BLaER1 treated with 17β-estradiol and CSF1 and Interleukin-3, amounts not matched to agents 10 nM and 100 nM (cell line): ENCODE results near the gene CHAMP1.
A peak's percentile ranks its signal among the peaks of the same experiment; 100 is the strongest.

Source experiments
- H3K27ac ChIP-seq, 11 experiments: shearing (Covaris generic); formaldehyde crosslinking; 2 replicates each; pipeline ENCODE4 v1.8.1; 2022
- H3K27me3 ChIP-seq, 11 experiments: shearing (Covaris generic); formaldehyde crosslinking; 2 replicates each; pipeline ENCODE4 v1.8.1; 2022
- H3K36me3 ChIP-seq, 11 experiments: shearing (Covaris generic); formaldehyde crosslinking; 2 replicates each; pipeline ENCODE4 v1.8.1; 2022
- H3K4me1 ChIP-seq, 10 experiments: shearing (Covaris generic); formaldehyde crosslinking; 2 replicates each; pipeline ENCODE4 v1.8.1; 2022
- H3K4me2 ChIP-seq, 11 experiments: shearing (Covaris generic); formaldehyde crosslinking; 2 replicates each; pipeline ENCODE4 v1.8.1; 2022
- H3K4me3 ChIP-seq, 10 experiments: shearing (Covaris generic); formaldehyde crosslinking; 2 replicates each; pipeline ENCODE4 v1.8.1; 2022
- H3K9ac ChIP-seq, 11 experiments: shearing (Covaris generic); formaldehyde crosslinking; 2 replicates each; pipeline ENCODE4 v1.8.1; 2022
- H3K9me3 ChIP-seq, 11 experiments: shearing (Covaris generic); formaldehyde crosslinking; replicated peaks in 1 of 11; 2 replicates each; pipeline ENCODE4 v1.8.1; 2022
- H4K20me1 ChIP-seq, 11 experiments: shearing (Covaris generic); formaldehyde crosslinking; 2 replicates each; pipeline ENCODE4 v1.8.1; 2022
- Cebpa-rat ChIP-seq, 11 experiments: shearing (Covaris generic); IDR thresholded peaks; 2 replicates each; pipeline ENCODE4 v1.8.1; 2022

CHAMP1 gene

GRCh38 chr13:114286808-114287207 is 27.5 kb upstream of the CHAMP1 start:
- H3K4me2 ChIP-seq = no peak overlapping the region
- H3K9me3 ChIP-seq = no peaks in the 10 kb centered on the region
- H3K9ac ChIP-seq = no peak overlapping the region
- no peak overlapping the region for H3K27ac ChIP-seq
- peaks cover 66 to 85% (median 81%) of the 10 kb centered on the region in 11 experiments for H3K36me3 ChIP-seq
- H3K4me3 ChIP-seq = no peak overlapping the region
- no peak for TF ChIP-seq Cebpa-rat (IDR thresholded peaks at IDR 0.05)
- peaks cover 7 to 56% (median 35%) of the 10 kb centered on the region in 11 experiments; a peak in 18 of 22 replicates for H4K20me1 ChIP-seq
- H3K4me1 ChIP-seq = peaks cover 17 to 28% (median 23%) of the 10 kb centered on the region in 10 experiments
- H3K27me3 ChIP-seq = no peaks in the 10 kb centered on the region

- peaks cover 12 to 22% (median 18%) of the 10 kb centered on the region in 10 experiments for H3K4me1 ChIP-seq
- H3K9me3 ChIP-seq = no peaks in the 10 kb centered on the region
- TF ChIP-seq Cebpa-rat (IDR thresholded peaks at IDR 0.05) = no peak
- peaks cover 7 to 53% (median 31%) of the 10 kb centered on the region in 11 experiments; a peak in 18 of 22 replicates for H4K20me1 ChIP-seq
- no peak overlapping the region for H3K4me3 ChIP-seq
- no peaks in the 10 kb centered on the region for H3K27me3 ChIP-seq
- H3K27ac ChIP-seq = no peak overlapping the region
- H3K4me2 ChIP-seq = no peak overlapping the region
- peaks cover 80 to 98% (median 94%) of the 10 kb centered on the region in 11 experiments for H3K36me3 ChIP-seq
- H3K9ac ChIP-seq = no peak overlapping the region
Measured at GRCh38 chr13:114288157-114288591, 26.1 kb upstream of the CHAMP1 start.

DNA sequence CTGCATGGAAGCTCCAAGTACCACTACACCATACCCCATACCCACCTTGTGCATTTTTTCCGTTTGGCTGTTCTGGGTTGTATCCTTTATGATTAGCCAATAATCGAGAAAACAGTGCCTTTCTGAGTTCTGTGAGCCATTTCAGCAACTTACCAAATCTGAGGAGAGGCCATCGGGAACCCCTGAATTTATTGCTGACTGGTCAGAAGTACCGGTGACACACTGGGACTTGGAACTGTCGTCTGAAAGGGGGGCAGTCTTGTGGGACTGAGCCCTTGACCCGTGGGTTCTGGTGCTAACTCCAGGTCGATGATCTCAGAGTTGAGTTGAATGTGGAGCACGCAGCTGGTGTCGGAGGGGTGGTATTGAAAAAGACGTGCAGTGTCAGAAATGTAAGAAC is 17.9 kb upstream of the CHAMP1 start:
- Histone ChIP-seq H4K20me1 (peaks cover 0 to 26% (median 9%) of the 10 kb centered on the region in 11 experiments; a peak in 13 of 22 replicates), H3K9ac (no peak overlapping the region), H3K4me1 (peaks cover 29 to 40% (median 35%) of the 10 kb centered on the region in 10 experiments), H3K36me3 (peaks cover 52 to 88% (median 82%) of the 10 kb centered on the region in 11 experiments), H3K27ac (peak overlapping the region in 3 of 11 experiments; percentile 72 to 86 (median 85); a peak in 3 of 22 replicates), H3K27me3 (no peaks in the 10 kb centered on the region), H3K4me3 (no peak overlapping the region), H3K9me3 (no peaks in the 10 kb centered on the region), H3K4me2 (peak overlapping the region in 8 of 11 experiments; percentile 67 to 88 (median 80); a peak in 10 of 22 replicates)
- no peak for TF ChIP-seq Cebpa-rat (IDR thresholded peaks at IDR 0.05)

- peak overlapping the region in 3 of 11 experiments; percentile 73 to 88 (median 80); a peak in 1 of 22 replicates for H3K4me2 ChIP-seq
Measured at GRCh38 chr13:114296902-114297301, 17.4 kb upstream of the CHAMP1 start.

GRCh38 chr13:114298866-114299265 is 15.4 kb upstream of the CHAMP1 start:
- peaks cover 52 to 88% (median 82%) of the 10 kb centered on the region in 11 experiments for H3K36me3 ChIP-seq
- no peak overlapping the region for H3K27ac ChIP-seq
- H3K9me3 ChIP-seq = no peaks in the 10 kb centered on the region
- H3K4me3 ChIP-seq = no peak overlapping the region
- H4K20me1 ChIP-seq = peaks cover 0 to 26% (median 9%) of the 10 kb centered on the region in 11 experiments; a peak in 13 of 22 replicates
- H3K9ac ChIP-seq = no peak overlapping the region
- peaks cover 24 to 33% (median 31%) of the 10 kb centered on the region in 10 experiments for H3K4me1 ChIP-seq
- no peak for TF ChIP-seq Cebpa-rat (IDR thresholded peaks at IDR 0.05)
- no peaks in the 10 kb centered on the region for H3K27me3 ChIP-seq
- H3K4me2 ChIP-seq = no peak overlapping the region

More at GRCh38 chr13:114296902-114297301, 17.4 kb upstream of the CHAMP1 start:
- Histone ChIP-seq H4K20me1 (peaks cover 0 to 26% (median 9%) of the 10 kb centered on the region in 11 experiments; a peak in 13 of 22 replicates), H3K4me1 (peaks cover 29 to 40% (median 35%) of the 10 kb centered on the region in 10 experiments), H3K36me3 (peaks cover 52 to 88% (median 82%) of the 10 kb centered on the region in 11 experiments), H3K9ac (no peak overlapping the region), H3K27me3 (no peaks in the 10 kb centered on the region), H3K9me3 (no peaks in the 10 kb centered on the region), H3K4me3 (no peak overlapping the region), H3K27ac (0 out of 22 replicates have a peak overlapping the region, but pooled peaks of 2 of the 11 experiments have one; percentile 72 to 85)
- no peak for TF ChIP-seq Cebpa-rat (IDR thresholded peaks at IDR 0.05)

DNA sequence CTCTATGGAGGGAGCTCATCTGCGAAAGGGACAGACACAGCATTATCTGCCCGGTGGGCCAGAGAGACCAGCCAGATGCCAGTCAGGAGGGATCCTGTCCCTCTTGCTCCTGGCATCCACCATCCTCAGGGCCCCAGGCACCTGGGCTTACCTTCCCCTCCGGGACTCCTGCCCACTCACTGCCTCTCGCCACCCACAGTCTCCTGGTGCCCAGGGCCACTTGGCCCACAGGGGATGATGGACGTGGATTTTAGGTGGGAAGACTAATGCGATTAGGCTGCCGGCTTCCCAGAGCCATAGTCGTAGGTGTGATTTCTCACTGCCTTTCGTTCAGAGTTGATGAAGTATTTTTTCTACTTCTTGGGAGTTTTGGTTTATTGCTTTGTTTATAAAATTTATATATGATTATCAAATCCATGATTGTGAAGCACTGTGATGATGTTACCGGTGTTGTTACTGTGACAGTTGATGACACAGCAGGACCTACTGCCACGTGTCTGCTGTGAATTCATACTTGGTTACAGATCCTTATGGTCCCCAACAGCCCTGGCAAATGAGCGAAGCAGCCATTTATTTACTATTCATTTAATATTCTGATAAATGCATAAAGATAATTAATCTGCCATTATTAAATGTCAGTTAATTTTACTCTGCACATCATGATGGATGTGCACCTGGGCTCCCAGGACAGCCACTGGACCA is 14.5 kb upstream of the CHAMP1 start:
- TF ChIP-seq Cebpa-rat (IDR thresholded peaks at IDR 0.05) = no peak
- Histone ChIP-seq H3K36me3 (peaks cover 61 to 92% (median 87%) of the 10 kb centered on the region in 11 experiments), H3K9ac (peak overlapping the region in 2 of 11 experiments; percentile 4 to 15; a peak in 2 of 22 replicates), H3K4me2 (no peak overlapping the region), H3K4me3 (no peak overlapping the region), H3K27ac (no peak overlapping the region), H3K27me3 (no peaks in the 10 kb centered on the region), H3K9me3 (no peaks in the 10 kb centered on the region), H3K4me1 (peaks cover 15 to 24% (median 22%) of the 10 kb centered on the region in 10 experiments), H4K20me1 (peaks cover 0 to 26% (median 9%) of the 10 kb centered on the region in 11 experiments; a peak in 13 of 22 replicates)

GRCh38 chr13:114303700-114304327 is 10.5 kb upstream of the CHAMP1 start:
- no peaks in the 10 kb centered on the region for H3K4me1 ChIP-seq
- H3K9ac ChIP-seq = no peak overlapping the region
- TF ChIP-seq Cebpa-rat (IDR thresholded peaks at IDR 0.05) = no peak
- peaks cover 76 to 85% (median 78%) of the 10 kb centered on the region in 11 experiments for H3K36me3 ChIP-seq
- H3K27ac ChIP-seq = no peak overlapping the region
- no peak overlapping the region for H3K4me3 ChIP-seq
- H4K20me1 ChIP-seq = peaks cover 0 to 15% (median 0%) of the 10 kb centered on the region in 11 experiments; a peak in 6 of 22 replicates
- H3K9me3 ChIP-seq = no peaks in the 10 kb centered on the region
- H3K27me3 ChIP-seq = no peaks in the 10 kb centered on the region
- no peak overlapping the region for H3K4me2 ChIP-seq

DNA sequence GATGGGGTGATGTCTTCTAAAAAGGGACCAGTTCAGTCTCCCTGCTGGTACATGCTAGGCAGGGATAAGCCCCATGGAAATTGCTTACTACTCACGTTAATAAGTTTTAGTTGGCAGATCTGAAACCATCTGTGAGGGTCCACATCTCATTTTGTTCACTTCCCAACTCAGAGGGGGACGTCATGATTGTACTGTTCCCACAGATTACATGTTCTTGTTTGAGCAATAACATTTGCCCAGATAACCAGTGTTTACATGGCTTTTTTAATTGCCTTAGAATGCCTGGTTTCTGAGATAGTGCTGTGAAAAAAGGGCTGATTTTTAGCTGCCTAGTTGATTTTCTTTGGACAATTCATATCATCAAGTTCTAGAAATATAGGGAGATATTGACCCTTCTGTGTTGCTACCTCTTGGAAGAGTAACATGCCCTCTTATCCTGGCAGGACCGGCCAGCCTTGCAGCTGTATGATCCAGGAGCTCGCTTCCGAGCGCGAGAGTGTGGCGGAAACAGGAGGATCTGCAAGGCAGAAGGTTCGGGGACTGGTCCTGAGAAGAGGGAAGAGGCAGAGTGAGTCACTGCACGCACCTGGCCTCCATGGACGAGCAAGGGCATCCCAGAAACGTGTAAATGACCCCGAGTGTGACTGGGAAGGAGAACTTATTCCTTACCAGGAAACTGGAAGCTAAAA is 9.8 kb upstream of the CHAMP1 start:
- Histone ChIP-seq H4K20me1 (peaks cover 0 to 9% (median 0%) of the 10 kb centered on the region in 11 experiments; a peak in 5 of 22 replicates), H3K36me3 (peaks cover 69 to 79% (median 71%) of the 10 kb centered on the region in 11 experiments), H3K4me3 (no peak overlapping the region), H3K9ac (no peak overlapping the region), H3K27me3 (no peaks in the 10 kb centered on the region), H3K4me1 (peaks cover 0 to under 1% (median 0%) of the 10 kb centered on the region in 10 experiments; a peak in 3 of 20 replicates), H3K27ac (no peak overlapping the region), H3K9me3 (no peaks in the 10 kb centered on the region), H3K4me2 (no peak overlapping the region)
- TF ChIP-seq Cebpa-rat (IDR thresholded peaks at IDR 0.05) = no peak
